Measurements from ENCODE around the gene CA9. TPM values are rescaled to one million over a fixed set of nuclear protein-coding genes. Genes with fewer than 3 reads are reported as not detected.
"Not testable (repeated sequence)": the region's sequence is repeated elsewhere in the genome, so short reads cannot be mapped to it uniquely, and the experiment has no call there.

Gene CA9
- polyA plus RNA-seq, 3 donors = not detected

- intact Hi-C loops (cut with micrococcal nuclease); H4K20me1 ChIP-seq (ENCODE audit: insufficient read depth, low read length); H3K9ac ChIP-seq (ENCODE audit: insufficient read depth, low read length, poor library complexity, severe bottlenecking); H3K9me3 ChIP-seq (replicated peaks in 1 of 2; ENCODE audit: control insufficient read depth in 1 of 2, insufficient read depth in 1 of 2, low read length in 2 of 2); H3K27me3 Mint-ChIP-seq (ENCODE audit: low read depth in 3 of 3); H3K36me3 ChIP-seq (replicated peaks in 1 of 2; ENCODE audit: control insufficient read depth in 1 of 2, insufficient read depth in 2 of 2, low read length in 2 of 2); H3K27me3 ChIP-seq (ENCODE audit: control insufficient read depth in 2 of 2, insufficient read depth in 2 of 2, low read length in 2 of 2); H3K9me3 Mint-ChIP-seq; H3K4me3 ChIP-seq (replicated peaks in 1 of 3; ENCODE audit: low read depth in 2 of 3, low read length in 3 of 3); H3K79me2 ChIP-seq (ENCODE audit: insufficient read depth, low read length); H2AFZ ChIP-seq (ENCODE audit: insufficient read depth, low read depth, low read length, poor library complexity, severe bottlenecking); DNase-seq; H3K4me3 Mint-ChIP-seq; H3K4me2 ChIP-seq (replicated peaks; ENCODE audit: extremely low read depth, low read length, poor library complexity, severe bottlenecking); H3K36me3 Mint-ChIP-seq: not testable (repeated sequence)
- Mint-ChIP-seq H3K4me1 (peaks cover 88% of the 10 kb centered on the region), H3K27ac (peak overlapping the region; percentile 35 to 92 (median 81))
- H3K27ac ChIP-seq (ENCODE audit: low read depth in 1 of 2, low read length in 2 of 2) = peak overlapping the region in 1 of 2 donors; percentile 25
- WGBS (ENCODE audit: insufficient coverage) = 95% methylated on average over 8 of the region's 9 CpGs
- H3K4me1 ChIP-seq (ENCODE audit: control insufficient read depth in 1 of 2, insufficient read depth in 2 of 2, low read length in 2 of 2) = peaks cover 85 to 89% of the 10 kb centered on the region in 2 donors
Measured at GRCh38 chr9:35637427-35637955, 36.2 kb upstream of the CA9 start.

- Mint-ChIP-seq H3K4me1 (peaks cover 96% of the 10 kb centered on the region), H3K36me3 (peaks cover 12% of the 10 kb centered on the region in 2 donors)
- H3K4me2 ChIP-seq (replicated peaks; ENCODE audit: extremely low read depth, low read length, poor library complexity, severe bottlenecking); DNase-seq; H3K4me3 ChIP-seq (replicated peaks in 1 of 3; ENCODE audit: low read depth in 2 of 3, low read length in 3 of 3); H3K27me3 Mint-ChIP-seq (ENCODE audit: low read depth in 3 of 3); H3K27me3 ChIP-seq (ENCODE audit: control insufficient read depth in 2 of 2, insufficient read depth in 2 of 2, low read length in 2 of 2); H3K36me3 ChIP-seq (replicated peaks in 1 of 2; ENCODE audit: control insufficient read depth in 1 of 2, insufficient read depth in 2 of 2, low read length in 2 of 2); H3K9me3 ChIP-seq (replicated peaks in 1 of 2; ENCODE audit: control insufficient read depth in 1 of 2, insufficient read depth in 1 of 2, low read length in 2 of 2); intact Hi-C loops (cut with micrococcal nuclease); H3K79me2 ChIP-seq (ENCODE audit: insufficient read depth, low read length); H3K9me3 Mint-ChIP-seq; H3K9ac ChIP-seq (ENCODE audit: insufficient read depth, low read length, poor library complexity, severe bottlenecking); H2AFZ ChIP-seq (ENCODE audit: insufficient read depth, low read depth, low read length, poor library complexity, severe bottlenecking); H3K4me3 Mint-ChIP-seq; H4K20me1 ChIP-seq (ENCODE audit: insufficient read depth, low read length); H3K27ac Mint-ChIP-seq: not testable (repeated sequence)
- 14% methylated on average over 2 of the region's 8 CpGs for WGBS (ENCODE audit: insufficient coverage)
- Histone ChIP-seq H3K27ac (ENCODE audit: low read depth in 1 of 2, low read length in 2 of 2) (peak overlapping the region; percentile 32 to 76), H3K4me1 (ENCODE audit: control insufficient read depth in 1 of 2, insufficient read depth in 2 of 2, low read length in 2 of 2) (peaks cover 82 to 89% of the 10 kb centered on the region in 2 donors)
Measured at GRCh38 chr9:35638751-35639150, 35.0 kb upstream of the CA9 start.

GRCh38 chr9:35639225-35639624 is 34.5 kb upstream of the CA9 start:
- peaks cover 12% of the 10 kb centered on the region in 2 donors for H3K36me3 Mint-ChIP-seq
- H3K27me3 ChIP-seq (ENCODE audit: control insufficient read depth in 2 of 2, insufficient read depth in 2 of 2, low read length in 2 of 2); DNase-seq; H3K79me2 ChIP-seq (ENCODE audit: insufficient read depth, low read length); H4K20me1 ChIP-seq (ENCODE audit: insufficient read depth, low read length); H3K9ac ChIP-seq (ENCODE audit: insufficient read depth, low read length, poor library complexity, severe bottlenecking); H3K27me3 Mint-ChIP-seq (ENCODE audit: low read depth in 3 of 3); H3K9me3 Mint-ChIP-seq; H3K4me3 Mint-ChIP-seq; H3K36me3 ChIP-seq (replicated peaks in 1 of 2; ENCODE audit: control insufficient read depth in 1 of 2, insufficient read depth in 2 of 2, low read length in 2 of 2); H2AFZ ChIP-seq (ENCODE audit: insufficient read depth, low read depth, low read length, poor library complexity, severe bottlenecking); H3K9me3 ChIP-seq (replicated peaks in 1 of 2; ENCODE audit: control insufficient read depth in 1 of 2, insufficient read depth in 1 of 2, low read length in 2 of 2); intact Hi-C loops (cut with micrococcal nuclease): not testable (repeated sequence)
- H3K4me1 Mint-ChIP-seq = peaks cover 94% of the 10 kb centered on the region
- H3K27ac ChIP-seq (ENCODE audit: low read depth in 1 of 2, low read length in 2 of 2) = peak overlapping the region in 1 of 2 donors; percentile 76
- H3K27ac Mint-ChIP-seq = peak overlapping the region in 6 of 7 donors; percentile 59 to 82 (median 79)
- H3K4me3 ChIP-seq (replicated peaks in 1 of 3; ENCODE audit: low read depth in 2 of 3, low read length in 3 of 3) = peak overlapping the region in 1 of 3 experiments; percentile 42
- WGBS (ENCODE audit: insufficient coverage) = no CpG with 5 or more reads among the region's 1 CpG
- peak overlapping the region; percentile 19 for H3K4me2 ChIP-seq (replicated peaks; ENCODE audit: extremely low read depth, low read length, poor library complexity, severe bottlenecking)
- peaks cover 85 to 89% of the 10 kb centered on the region in 2 donors for H3K4me1 ChIP-seq (ENCODE audit: control insufficient read depth in 1 of 2, insufficient read depth in 2 of 2, low read length in 2 of 2)

All from CD14-positive monocyte (primary cell).